ENCODE measurements around the gene CASP12.

The CASP12 gene

DNA sequence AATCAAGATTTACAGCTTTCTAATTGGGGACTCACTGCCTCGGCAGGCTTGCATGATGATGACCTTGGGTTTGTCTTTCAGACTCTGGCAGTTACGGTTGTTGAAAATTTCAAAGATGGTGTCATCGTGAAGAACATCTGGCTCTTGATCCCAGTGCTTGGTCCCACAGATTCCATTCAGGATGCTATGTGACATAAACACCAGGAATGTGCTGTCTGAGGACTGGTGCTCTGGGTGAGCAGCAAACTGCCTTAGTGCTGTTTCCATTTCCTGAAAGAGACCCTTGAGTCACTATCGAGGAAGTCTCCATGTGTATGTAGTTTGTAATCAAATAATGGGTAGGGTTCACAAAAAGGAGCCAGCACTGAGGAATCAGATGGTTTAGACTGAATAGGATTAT lies 7.1 kb downstream of the CASP12 start:
- no peak for DNase-seq (ENCODE audit: low read depth in 3 of 3)

DNA sequence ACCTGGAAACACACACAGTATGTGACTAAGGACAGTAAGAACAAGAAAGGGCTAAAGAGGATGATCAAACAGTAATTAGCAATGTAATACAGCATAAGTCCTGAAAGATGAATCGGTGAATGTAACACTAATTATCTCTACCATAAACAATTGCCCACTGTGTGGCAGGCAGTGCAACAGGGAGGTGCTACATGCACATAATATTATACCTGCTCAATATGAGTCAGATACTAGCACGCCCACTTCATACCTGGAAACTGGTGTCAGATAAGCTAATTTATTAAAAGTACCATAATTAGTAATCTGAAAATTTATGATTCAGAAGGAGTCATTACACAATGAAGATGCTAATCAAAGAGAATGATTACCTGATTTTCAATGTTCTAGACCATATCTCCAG lies 14.9 kb downstream of the CASP12 start:
- no peak for DNase-seq (ENCODE audit: low read depth in 3 of 3)

DNA sequence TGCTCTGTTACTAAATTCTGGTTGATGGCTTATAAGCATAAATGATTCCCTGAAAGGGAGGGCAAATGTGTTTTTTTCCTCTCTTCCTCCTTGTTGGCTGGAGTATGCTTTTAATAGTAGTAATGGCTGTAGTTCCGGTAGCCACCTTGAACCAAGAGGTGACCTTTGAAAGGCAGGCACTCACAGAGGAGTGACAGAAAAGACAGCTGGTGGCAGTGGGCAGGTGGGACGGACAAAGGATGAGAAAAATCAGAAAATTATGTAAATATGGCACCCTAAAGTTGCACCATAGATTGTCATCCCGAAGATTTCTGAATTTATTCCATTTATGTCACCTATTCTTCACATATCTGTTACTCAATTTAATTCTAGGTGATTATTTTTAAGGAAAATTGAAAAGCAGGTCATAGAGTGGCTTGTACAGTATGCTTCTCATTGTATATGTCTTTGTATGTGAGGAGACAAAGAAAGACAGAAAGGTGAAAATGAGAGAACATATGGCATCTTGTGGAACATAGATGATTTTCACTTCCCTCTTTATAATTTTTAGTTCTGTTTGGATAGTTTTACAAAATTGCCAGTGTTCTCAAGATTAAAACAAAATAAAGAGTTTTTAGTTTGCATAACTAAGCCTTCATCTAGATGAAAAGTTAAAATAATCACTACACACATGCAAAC lies 17.0 kb downstream of the CASP12 start:
- DNase-seq (ENCODE audit: low read depth in 3 of 3): no peak

DNA sequence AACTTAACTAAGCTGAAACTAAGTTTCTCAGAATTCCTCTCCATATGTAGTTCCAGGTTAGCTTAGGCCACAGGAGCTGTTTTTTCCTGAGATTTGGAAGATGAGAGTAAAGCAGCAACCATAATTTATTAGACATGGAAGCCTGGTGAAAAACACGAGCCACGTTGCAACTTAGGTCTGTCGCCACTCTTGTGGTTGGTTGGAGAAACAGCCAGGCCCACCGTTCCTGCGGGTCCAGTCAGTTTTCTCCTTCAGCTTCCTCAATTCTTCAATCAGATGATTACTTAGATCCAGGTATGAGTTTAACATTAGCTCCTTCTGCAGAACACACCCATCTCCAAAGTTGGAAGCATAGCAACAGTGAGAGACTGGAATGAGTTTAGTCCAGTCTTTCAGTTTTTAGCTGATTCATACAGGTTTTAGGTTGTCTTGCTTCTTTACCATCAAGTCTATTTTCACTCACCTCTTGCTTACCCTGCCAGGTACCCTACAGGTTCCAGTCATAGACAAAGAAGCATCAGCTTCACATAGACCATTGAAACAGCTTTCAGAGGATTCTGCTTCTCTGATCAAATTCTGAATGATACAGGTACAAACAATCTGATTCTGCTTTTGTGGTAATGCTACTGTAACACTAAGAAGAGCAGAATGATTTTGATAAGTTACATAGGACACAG lies 18.6 kb downstream of the CASP12 start:
- DNase-seq (ENCODE audit: low read depth in 3 of 3): no peak

DNA sequence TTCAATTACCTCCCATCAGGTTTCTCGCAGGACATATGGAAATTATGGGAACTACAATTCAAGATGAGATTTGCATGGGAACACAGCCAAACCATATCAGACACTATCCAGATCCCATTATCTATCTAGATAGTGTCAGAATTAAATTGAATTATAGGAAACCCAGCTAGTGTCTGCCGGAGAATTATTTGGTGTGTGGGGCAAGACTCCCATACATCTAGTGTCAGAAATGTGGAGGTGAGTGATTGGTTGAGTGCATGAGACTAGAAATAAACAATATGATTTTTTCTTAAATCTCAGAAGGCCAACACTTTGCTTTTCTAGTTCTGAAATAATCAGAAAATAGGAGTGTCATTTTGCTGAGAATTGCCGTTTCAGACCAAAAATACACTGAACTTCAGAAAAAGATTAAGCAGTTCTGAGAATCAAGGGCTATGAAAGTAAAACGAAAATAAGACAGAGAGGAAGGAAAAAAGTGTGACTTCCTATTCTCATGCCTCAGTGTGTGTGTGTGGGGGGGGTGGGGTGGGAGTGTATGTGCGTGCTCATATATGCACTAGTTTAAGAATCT lies 21.3 kb downstream of the CASP12 start:
- DNase-seq (ENCODE audit: low read depth in 3 of 3): no peak

DNA sequence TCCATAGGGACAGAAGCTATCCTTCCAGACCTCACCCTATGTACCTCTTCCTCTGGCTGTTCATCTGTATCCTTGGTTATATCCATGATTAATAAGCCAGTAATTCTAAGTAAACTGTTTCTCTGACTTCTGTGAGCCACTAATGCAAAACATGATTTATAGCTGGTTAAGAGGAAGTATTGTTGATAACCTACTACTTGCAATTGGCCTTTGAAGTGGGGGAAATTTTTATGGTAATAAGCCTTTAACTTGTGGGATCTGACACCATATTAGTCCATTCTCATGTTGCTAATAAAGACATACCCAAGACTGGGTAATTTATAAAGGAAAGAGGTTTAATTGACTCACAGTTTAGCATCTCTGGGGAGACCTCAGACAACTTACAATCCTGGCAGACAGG lies 21.9 kb downstream of the CASP12 start:
- DNase-seq (ENCODE audit: low read depth in 3 of 3): no peak

DNA sequence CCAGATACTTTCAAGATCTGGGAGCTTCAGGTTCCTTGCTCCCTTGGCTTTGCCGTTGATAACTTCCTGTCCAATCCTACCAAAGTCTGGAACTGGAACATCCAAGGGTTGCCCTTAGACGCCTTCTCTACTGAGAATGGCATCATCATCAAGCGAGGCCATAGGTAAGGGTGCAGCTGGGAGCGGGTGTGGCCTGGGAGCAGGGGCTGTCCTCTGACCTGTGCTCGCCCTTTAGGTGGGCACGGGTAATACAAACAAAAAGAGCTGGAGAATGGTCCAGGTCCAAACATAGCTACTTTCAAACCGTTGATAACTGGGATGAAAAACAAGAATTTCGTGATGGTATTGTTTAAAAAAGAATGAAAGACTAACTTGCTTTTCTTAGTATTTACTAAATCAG lies 25.0 kb downstream of the CASP12 start:
- peak in 1 of 3 donors; percentile 3 for DNase-seq (ENCODE audit: low read depth in 3 of 3)

DNA sequence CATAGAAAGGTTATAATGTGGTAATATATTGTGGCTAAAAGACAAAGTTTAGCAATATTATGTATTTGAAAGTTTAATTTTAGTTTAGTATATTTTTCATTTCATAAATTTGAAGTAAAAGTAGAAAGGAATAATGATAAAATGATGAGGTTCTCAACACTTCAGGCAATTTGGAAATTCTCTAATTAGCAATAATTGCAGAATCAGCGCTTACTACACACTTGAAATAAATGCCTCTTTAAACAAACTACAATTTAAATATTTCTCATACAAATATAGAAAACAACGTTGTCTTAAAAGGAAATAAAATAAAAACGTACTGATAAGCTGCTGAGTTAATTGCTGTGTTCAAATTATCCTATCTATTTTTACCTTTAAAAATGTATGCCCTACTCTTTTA lies 25.9 kb downstream of the CASP12 start:
- no peak for DNase-seq (ENCODE audit: low read depth in 3 of 3)

DNA sequence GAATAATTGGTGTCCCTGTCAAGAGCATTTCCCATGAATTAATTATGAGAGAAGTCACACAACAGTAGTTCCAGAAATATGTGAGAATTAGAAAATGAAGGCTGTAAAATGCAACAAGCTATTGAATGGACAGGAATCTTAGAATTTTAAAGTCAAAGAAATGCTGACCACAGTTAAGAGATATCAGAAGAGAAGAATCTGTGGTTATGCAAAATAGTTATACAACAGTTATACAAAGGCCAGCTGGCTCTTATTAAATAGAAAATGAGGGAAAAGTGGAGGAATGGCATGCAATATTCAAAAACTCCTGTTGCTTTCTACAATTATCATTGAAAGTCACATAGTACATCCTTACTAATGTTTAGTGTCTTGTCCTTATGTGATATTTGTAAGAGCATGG lies 27.4 kb downstream of the CASP12 start:
- no peak for DNase-seq (ENCODE audit: low read depth in 3 of 3)

DNA sequence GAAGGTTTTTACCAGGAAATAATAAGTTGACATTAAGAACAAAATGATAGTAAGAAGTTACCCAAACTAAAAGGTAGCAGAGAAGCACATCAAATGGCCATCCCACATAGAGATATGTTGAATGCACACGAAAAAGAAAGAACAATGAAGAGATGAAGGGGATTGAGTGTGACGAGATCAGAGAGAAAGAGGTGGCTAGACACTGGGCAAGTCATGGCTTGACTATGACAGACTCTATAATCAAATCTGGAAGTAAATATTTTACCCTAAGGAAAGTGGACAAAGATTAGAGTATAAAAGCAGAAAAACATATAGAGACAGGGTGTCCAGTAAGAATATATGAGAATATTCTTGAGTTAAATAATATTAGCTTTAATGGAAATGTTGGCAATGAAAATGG lies 31.4 kb downstream of the CASP12 start:
- no peak for DNase-seq (ENCODE audit: low read depth in 3 of 3)

DNA sequence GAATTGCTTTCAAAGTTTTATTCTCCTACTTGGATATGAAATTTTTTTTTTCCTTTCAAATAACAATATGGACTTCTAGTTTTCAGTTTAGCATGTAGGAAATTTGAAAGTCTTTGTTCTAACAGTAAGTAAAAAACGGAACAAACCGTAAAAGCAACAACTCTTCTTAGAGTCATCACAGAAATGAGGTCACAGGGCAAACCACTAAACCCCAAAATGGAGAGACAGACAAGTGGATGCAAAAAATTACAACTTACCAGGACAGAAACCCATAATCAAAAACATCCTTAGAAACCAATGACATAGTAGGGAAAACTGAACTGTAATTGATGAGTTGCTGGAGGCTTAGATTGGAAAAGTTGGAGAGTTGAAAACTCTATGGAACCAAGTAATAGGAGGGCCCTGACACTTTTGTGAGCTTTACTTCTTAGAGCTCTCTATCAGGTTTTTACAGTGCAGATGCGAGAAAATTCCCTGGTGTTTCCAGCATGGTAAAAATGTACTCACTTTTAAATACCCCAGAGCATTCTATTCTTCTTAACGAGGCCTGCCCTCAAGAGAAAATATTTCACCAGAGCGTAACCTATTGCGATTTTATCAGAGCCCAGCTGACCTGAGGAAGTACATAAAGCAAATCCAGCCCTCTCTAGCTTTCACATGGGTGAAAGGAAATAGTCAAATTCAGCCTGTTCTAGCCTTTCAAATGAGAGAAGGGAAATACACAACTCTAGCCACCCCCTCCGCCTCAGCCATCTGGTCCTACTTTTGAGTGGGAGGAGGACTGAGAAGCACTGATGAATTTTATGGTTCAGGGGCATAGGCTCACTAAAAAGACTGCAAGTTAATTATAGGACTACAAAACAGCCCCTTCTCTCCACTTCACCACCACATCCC lies 39.1 kb downstream of the CASP12 start:
- DNase-seq (ENCODE audit: low read depth in 3 of 3): no peak

DNA sequence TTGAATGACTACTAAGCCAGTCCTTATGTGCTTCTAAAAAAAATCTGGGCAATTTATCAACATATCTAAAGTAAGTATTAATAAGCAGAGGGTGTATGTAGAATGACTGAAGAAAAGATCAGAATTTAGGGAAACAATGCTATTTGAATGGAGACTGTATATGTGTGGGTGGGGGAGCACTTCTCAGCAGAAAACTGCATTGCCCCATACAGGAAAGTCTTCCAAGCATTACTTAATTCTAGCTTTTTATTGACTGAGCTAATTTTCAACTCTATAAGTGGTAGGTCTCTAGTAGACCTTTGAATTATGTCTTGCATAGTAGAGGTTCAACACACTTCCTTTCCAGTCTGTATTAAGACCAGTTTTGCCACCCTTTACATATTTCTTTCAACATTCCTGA lies 41.7 kb downstream of the CASP12 start:
- no peak for DNase-seq (ENCODE audit: low read depth in 3 of 3)

DNA sequence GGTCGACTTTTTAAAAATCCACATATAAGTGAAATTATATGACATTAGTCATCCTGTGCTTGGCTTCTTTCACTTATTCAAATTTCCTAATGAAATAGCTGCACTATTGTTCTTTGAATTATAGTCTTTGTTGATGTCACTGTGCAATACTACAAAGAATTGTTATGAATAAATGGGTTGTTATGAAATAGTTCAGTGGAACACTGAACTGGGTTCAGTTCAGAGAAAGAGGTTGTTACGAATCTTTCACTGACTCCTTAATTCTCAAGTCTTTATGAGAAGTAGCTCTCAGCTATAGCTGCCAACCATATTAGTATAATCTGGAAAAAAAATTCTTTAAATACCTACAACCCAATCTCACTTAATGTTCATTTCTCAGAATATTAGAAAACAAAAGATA lies 42.3 kb downstream of the CASP12 start:
- no peak for DNase-seq (ENCODE audit: low read depth in 3 of 3)

DNA sequence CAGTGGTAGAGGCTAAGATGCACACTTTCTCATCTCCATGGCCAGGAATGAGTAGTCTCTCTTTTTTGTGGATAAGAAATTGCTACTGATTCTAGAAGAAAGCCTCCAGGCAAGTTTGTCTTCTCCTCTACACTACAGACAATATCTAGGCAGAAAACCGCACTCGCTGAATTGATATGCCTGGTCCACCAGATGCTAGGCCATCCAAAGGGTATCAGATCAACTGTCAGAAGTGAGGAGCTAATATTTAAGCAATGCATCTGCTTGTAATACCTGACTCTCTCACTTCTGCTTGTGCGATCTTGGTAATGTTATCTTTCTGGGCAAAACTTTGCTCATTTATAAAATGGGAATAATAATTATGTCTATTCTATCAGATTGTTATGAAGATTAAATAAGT lies 45.0 kb downstream of the CASP12 start:
- no peak for DNase-seq (ENCODE audit: low read depth in 3 of 3)

DNA sequence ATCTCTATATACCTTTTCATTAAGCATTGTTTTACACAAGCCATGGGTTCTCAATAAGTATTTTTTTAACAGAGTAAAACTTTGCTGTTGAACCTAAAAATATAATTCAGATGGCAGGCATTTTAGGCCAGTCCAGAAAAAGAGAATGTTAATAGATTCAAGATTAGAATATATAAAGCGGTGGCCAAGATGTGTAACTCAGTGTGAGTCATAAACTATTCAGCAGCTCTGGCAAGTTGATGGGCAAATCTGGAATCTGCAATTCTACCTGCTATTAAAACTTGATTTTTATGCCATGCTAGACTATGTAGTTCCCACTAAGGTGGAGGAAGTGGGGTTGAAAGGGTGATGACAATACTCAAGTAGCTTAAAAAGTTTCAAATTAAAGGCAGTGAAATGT lies 45.4 kb downstream of the CASP12 start:
- DNase-seq (ENCODE audit: low read depth in 3 of 3): no peak

DNA sequence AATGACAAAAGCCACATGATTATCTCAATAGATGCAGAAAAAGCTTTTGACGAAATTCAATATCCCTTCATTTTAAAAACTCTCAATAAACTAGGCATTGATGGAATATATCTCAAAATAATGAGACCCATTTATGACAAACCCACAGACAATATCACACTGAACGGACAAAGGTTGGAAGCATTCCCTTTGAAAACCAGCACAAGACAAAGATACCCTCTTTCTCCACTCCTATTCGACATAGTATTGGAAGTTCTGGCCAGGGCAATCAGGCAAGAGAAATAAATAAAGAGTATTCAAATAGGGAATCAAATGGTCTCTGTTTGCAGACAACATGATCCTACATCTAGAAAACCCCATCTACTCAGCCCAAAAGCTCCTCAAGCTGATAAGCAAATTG lies 52.0 kb downstream of the CASP12 start:
- no peak for DNase-seq (ENCODE audit: low read depth in 3 of 3)

DNA sequence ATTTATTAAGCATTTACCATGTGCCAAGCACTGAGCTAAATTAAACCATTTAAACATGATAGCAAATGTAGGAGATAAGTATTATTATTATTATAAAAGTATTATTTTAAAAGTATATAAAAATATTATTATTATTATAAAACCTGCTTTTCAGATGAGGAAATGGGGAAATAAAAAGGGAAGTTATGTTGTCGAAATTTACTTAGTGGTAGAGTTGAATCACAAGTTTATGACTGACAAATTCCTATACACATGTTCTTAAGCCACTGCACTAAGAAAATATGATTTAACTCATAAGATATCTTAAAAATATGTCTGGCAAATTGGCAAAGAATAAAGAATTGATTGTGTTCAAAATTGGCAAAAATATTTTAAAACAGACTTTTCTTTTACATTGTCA lies 53.8 kb downstream of the CASP12 start:
- no peak for DNase-seq (ENCODE audit: low read depth in 3 of 3)

DNA sequence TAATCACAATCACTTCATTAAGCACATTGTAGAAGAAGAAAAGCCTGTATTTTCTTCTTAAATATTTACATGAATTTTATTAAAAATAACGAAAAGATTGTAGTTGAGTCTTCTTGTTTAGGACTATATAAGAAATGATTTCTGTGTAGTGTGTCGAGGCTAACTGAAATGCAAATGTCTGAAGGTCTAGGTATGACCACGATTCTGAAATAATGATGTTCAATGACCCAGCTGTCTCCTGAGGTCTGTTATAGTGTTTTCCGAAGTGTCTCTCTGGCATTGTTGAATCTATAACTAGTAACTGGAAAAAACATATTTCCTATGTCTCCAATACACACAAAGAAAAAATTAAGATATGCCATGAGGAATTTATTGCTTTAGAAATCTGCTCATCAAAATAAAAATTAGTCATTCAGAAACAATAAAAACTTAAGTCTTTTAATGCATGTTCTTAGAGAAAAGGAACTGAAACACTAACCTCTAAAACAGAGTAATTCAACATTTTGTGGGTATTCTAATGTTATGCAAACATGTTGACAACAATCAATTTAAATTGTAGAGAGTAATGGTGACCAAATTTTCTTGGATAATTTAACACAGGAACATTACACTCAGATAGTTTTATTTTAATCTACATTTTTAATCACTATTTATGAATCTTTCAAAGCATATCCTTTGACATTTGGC lies 55.0 kb downstream of the CASP12 start:
- no peak for DNase-seq (ENCODE audit: low read depth in 3 of 3)

DNA sequence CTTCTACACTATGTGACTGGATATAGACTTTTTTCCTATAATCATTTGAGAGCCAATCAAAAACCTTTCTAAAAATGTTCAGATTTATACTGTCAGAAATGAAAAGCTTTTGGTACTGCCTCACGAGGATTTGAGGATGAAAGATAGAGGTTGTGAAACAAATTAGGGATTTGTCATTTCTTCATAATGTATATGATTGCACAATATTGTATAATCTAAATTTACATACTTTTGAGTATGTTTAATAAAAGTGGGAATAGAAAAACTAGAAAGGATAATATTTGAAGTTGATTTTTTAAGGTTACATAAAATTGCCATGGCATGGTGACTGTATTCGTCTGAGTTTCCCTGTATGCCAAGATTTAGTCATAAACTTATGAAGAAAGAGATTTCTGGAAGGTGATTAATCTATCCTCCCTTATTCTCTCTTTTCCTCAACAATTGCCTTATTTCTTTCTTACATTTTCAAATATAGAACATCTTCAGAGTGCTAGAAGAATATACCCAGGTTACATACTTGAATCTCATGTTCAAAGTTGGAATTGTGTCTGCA lies 56.2 kb downstream of the CASP12 start:
- DNase-seq (ENCODE audit: low read depth in 3 of 3): no peak

DNA sequence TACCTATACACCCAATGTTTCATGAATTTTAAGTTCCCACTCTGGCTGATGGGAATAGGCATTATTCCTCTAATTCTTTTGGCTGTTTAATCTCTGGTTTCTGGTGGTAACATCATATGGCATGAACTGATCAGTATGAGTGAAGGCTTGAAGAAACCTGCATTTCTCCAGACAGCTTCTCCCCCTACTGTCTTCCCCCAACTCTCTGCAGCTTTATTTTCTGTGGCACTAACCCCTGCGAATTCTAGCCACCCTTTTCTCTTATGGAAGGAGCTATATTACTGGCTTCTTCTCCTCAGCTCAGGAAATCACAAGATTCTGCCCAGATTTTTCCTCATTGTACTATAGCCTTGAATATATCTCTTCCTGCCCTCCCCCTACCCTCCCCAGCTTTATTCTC lies 57.1 kb downstream of the CASP12 start:
- DNase-seq (ENCODE audit: low read depth in 3 of 3): no peak

DNA sequence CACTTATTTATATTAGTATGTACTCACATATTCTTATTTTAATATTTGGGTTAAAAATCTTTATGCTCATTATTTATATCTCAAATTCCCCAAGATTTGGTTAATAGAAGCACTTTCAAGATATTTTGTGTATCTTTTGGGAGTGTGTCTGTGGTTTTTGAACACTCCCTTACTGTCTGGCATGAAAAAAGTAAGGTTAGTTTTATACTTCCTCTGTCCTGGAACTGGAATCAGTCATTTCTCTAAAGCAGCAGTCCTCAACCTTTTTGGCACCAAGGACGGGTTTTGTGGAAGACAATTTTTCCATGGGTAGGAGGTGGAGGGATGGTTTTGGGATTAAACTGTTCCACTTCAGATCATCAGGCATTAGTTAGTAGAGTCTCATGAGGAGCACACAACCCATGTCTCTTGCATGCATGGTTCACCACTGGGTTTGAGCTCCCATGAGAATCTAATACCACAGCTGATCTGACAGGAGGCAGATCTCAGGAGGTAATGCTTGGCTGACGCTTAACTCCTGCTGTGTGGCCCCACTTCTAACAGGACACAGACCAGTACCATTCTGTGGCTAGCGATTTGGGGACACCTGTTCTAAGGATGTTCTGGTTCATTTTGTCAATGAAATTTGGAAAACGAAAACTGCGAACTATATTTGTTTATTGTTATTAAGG lies 60.2 kb downstream of the CASP12 start:
- DNase-seq (ENCODE audit: low read depth in 3 of 3): no peak

All from stimulated activated CD4-positive, alpha-beta T cell treated with anti-CD3 and anti-CD28 coated beads, TNF-alpha, amount 100 ng/mL, for 48 hours (primary cell).